Inferior parietal cortex (tissue), 1 donor: Measurements from ENCODE around the gene TSPAN9.
A peak's percentile ranks its signal among the peaks of the same experiment; 100 is the strongest.

Experiments used
- DNase-seq: peaks from one replicate; pipeline ENCODE4 v3.0.0-alpha.2; 2016; ENCODE audit errors: extremely low spot score

Gene TSPAN9

DNA sequence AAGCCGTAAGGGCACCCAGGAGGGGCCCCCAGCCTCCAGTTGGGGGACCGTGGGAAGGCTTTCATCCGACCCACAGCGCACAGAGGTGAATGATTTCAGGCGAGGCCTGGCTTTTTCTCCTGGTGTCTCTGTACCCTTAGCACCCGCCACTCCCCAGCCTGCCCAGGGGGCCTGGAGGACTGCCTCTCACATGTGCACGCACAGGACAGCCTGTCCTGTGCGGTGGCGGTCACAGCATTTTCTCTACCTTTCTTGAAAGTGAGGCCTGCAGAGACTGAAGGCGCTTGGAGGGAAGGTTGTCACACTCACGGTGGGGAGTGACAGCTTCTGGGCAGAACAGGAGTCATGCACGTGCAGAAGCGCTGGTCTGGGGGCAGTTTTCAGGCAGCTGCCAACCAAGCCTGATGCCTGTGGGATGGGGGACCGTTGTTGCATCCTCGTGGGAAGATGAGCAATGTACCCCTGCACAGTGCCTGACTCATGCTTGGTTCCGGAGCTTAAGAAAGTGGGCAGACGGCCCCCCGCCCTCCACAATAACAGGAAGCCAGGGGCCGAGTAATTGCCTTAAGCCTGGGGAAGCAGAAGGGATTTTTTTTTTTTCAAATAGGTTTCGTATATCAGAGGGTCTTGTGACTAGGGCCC lies 148.1 kb downstream of the TSPAN9 start:
- no peak for DNase-seq

DNA sequence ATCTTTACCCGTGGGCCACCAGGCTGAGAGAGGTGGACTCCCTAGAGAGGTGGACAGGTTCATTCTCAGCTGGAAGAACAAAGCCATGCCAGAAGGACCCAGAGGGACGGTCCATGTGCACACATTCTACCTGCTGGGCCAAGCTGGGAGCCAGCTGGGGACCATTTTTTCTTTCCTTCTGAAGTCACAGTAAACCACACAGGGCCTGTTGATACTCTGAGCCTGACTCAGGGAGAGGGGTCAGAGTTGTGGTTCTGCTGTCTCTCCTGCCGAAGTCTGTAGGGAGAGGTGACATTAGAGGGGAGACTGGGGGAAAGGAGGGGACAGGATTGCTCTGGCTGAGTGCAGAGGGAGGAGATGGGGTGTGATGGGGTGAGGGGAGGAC lies 148.6 kb downstream of the TSPAN9 start:
- no peak for DNase-seq

DNA sequence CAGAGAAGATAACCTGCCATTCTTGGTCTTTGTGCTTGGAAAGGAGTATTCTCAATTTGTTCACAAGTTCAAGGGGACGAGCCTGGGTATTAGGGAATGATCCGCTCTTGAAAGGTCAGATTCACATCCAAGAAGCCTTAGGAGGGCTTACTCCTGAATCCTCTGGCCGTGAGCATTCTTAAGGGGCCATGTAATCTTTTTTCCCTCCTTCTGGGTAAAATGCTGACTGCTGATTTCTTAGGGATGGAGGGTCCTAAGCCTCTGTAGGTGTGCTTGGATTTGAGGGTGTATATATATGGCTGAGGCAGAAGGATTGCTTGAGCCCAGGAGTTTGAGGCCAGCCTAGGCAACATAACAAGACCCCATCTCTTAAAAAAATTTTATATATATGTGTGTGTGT lies 149.1 kb downstream of the TSPAN9 start:
- DNase-seq: no peak

DNA sequence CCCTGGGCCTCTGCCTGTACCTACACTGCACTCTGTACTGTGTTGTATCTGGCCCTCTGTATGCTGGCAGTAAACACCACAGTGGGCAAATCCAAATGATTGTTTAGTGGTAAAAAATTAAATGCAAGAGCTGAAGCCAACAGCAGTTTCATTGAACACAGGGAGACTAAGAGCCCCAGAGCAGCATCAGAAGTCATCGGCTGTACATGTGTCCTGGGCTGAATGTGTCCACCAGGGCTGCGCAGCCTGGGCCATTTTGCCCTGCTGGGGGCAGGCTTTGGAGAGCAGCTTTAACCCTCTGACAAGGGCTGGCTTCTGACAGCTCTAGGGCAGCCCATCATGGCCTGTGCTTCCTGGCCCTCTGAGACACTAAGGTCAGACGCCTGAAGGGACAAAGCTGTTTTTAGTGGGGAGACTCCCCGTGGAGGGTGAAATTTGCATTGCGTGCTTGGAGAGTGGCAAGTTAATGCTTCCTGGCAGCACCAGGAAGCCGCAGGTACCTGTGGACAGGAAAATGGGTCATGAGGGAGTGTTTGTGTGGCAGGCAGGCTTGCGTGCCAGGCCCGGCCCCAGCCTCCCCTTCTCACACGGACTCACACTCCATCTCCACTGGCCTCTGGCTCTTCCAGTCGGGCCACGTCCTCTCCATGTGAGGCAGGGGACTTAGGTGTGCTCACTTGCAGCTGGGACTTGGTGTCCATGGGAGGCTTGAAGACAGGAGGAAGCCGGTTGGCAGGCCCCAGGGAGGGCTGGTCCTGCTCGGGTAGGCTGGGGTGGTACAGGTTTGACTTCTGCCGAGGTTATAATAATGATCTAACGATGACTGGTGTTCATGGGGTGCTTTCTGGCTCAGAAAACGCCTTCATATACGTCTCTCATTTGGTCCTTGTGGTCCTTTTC lies 150.1 kb downstream of the TSPAN9 start:
- DNase-seq: no peak

DNA sequence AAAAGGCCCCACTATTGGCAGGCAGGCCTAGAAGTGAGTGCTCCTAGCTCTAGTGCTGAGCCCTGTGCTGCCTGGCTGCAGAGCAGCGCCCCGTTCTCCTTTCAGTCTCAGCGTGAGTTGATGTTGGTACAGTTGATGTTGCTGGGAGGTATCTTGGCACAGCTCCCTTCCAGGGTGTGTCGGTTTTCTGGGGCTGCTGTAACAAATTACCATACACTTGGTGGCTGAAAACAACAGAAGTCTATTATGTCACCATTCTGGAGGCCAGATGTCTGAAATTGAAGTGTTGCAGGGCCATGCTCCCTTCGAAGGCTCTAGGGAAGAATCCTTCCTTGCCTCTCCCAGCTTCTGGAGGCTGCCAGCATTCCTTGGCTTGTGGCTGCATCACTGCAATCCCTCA lies 151.4 kb downstream of the TSPAN9 start:
- DNase-seq: no peak

DNA sequence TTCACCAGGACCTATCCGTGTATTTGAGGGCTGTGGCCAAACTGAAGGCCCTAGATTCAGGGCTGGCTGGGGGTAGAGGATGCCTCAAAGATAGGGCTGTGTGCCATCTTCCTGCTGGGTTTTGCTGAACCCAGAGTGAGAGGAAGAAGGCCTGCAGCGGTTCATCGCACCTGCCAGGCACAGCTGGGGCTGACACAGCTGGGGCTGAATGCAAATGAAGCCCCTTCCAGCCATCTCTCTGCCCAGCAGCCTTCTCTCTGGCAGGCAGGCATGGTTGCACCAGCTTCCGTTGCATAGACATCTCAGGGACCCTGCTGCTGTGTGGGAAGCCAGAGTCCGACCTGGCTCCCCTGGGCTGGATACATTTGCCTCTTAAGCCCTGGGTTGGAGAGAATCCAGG lies 152.4 kb downstream of the TSPAN9 start:
- no peak for DNase-seq

DNA sequence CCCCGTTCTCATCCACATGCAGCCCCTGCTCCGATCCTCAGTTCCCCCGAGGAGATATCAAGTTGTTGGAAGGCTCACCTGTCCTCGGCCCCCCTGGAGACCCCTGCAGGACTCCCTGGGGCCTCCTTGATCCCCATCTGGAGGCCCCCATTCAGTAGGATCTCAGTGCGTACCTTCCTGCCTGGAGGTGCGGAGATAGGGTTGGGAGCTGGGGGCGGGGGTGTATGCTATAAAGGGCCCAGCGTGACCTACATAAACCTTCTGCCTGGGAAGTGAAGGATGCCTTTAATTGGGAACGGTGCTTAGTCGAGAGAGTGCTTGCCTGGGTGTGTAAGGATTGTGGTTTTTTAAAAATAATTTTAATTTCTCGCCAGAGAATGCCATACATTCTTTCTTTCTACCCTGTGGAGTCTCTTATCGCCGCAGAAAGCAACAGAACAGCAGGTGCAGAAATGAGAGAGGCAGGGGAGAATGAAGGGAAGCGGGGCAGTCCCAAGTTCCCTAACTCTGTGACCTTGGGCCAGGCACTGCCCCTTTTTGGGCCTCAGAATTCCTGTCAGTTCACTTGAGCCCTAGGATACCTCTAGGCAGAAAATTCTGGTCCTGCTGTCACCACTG lies 153.7 kb downstream of the TSPAN9 start:
- no peak for DNase-seq

DNA sequence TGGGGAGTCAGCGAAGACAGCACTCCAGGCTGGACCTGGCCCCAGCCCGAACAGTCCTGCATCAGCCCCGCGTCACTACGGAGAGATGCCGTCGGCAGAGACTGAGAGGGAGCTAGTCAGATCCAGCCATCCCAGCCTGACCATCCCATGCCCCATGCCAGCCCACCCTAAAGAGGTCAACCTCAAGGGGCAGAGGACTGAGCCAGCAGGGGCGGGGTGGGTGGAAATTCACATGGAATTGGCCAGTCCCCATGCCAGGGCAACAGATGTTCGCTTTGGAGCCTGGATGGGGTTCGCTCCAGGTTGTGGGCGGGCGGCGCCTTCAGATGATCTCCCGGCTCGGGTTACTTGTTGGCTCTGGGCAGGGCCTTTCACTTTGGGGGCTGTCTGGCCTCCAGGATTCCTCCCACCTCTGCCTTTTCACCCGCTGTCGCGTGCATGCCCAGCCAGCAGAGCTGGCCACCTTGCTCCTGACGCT lies 154.3 kb downstream of the TSPAN9 start:
- no peak for DNase-seq

DNA sequence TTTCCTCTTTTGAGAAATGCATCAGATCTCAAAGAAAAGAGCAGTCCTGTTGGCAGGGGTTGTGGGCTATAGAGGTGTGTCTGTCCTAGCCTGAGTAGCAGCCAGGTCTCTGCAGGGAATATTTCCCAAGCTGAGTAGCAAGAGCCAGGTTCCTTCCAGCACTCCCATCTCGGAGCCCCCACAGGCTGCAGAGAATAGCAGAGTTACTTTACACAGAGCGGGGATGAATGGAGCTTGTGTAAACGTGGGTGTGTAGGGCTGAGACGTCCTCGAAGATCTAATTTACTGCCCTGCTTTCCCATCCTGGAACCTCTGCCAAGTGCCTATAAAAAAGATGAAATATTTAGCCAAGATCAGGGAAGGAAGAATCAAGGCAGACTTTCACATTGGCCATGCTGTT lies 156.6 kb downstream of the TSPAN9 start:
- DNase-seq: peak; percentile 17

DNA sequence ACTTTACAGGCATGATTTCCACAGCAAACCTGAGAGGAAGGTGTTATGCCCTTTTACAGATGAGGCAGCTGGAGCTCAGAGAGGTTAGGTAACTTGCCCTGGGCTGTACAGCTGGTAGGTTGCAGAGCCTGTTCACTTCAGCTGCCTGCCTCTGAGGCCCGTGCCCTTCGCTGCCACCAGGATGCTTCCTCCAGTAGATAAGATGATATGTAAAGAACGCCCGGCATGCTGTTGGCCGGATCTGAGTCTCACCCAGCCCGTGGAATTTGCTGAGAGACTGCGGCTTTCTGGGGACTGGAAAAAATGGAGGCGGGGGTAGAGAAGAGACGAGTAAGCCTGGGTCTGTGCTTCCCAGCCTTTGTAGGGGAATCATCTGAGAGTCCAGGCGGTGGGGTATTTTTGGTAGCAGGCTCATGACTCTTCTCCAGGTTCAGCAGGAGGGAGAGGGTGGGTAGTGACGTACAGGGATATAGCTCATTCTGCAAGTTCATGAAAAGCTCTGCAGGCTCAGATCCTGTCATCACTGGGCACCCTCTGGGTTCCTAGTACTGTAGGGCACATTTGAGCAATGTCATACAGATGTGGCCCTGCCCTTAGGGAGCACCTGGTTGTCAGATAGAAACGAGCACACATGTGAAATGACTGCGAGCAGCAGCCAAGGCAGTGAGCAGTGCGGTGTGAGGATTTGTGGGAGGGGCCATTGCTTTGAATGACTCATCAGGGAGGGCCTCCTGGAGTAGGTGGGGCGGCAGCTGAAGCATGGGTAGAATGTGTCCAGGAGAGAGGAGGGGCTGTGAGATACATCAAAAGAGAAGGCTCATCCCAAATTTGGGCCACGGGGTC lies 159.4 kb downstream of the TSPAN9 start:
- no peak for DNase-seq

DNA sequence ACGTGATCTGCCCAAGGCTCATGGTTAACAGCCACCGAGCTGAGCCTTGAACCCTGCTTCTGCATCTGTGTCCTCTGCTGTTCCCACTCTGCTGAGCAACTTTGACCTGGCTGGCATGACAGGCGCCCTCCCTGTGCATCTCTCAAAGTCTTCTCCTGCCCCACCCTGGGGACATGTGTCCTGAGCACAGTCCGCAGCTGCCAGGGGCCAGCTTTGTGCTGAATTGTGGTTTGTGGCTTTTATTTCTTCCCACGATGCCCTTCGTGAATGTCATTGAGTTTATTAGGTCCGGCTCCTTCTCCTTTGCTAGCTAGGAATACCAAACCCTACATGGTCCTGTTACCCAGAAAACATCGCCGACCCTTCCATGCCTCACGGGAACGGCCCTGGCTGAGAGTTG lies 161.0 kb downstream of the TSPAN9 start:
- no peak for DNase-seq

DNA sequence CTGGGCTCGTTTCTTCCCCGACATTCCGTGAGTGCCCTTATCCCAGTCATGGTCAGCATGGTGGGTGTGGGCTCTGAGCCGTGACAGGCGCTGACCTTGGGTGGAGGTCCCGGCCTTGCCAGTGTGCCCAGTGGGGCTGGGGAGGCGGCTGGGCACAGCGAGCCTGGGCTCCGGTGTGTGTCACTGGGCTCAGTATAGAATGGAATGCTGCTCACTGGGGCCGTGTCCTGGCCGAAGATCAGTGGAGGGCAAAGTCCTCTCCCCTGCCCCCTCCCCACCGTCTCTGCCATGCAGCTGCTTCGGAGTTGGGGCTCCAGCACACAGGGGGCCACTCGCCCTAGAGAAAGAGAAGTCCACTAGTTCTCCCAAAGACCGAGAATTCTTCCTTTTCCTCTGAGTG lies 164.4 kb downstream of the TSPAN9 start:
- no peak for DNase-seq

DNA sequence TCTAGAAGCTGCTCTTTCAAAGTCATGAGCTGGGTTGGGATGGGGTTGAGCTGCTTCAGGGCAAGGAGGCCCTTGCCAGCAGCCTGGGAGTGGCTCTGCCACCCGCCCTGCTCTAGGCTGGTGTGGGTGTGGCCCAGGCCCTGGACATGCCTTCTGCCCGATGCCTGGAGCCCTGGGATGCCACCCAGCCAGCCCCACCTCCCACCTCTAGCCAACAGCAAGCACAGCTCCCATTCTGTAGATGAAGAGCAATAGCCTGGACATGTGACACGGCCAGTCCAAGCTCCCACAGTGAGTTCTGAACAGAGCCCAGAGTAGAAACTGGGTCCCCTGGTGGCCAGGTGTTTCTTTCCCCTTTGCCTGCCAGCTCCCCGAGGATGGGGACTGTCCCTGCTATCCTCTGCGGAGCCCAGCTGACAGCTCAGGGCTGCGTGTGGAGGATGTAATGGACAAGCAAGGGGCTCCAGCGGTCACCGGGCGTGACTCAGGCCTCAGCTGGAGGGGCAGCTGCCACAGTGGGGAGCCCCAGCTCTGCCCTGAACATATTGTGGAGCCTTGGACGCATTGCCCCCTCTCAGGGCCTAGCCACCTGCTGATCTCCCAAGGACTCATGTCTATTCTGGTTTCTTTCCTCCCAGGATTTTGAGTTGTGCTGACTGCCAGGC lies 165.2 kb downstream of the TSPAN9 start:
- DNase-seq: no peak

DNA sequence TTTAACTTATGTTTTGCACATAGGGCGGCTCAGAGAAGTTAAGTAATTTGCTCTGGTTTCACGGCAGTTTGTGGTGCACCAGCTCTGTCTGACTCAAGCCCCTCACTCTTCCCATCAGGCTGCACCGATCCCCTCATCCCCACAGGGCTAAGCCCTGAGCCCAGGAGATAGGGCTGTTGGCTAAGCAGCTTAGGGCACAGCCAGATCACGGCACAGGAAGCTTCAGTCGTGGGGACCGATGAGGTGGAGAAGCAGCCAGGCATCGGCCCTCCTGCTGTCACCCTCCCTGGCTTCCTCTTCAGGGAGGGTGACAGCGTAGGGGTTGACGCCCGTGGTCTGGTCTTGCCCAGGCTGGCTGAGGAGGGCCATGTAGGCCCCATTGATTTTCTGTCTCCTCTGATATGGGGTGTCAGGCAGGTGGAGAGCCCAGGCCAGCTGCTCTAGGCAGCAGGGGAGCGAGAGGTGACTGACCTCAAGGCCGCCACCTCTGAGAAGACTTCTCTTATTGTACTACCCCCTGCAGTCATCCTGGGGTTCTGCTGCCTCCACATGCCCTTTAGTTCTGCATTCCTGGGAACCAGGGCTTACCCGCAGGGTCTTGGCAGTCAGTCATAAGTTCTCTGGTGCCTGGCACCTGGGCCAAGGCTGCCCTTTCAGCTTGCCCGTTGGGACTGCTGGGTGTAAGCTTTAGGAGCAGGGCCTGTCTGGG lies 166.4 kb downstream of the TSPAN9 start:
- no peak for DNase-seq

DNA sequence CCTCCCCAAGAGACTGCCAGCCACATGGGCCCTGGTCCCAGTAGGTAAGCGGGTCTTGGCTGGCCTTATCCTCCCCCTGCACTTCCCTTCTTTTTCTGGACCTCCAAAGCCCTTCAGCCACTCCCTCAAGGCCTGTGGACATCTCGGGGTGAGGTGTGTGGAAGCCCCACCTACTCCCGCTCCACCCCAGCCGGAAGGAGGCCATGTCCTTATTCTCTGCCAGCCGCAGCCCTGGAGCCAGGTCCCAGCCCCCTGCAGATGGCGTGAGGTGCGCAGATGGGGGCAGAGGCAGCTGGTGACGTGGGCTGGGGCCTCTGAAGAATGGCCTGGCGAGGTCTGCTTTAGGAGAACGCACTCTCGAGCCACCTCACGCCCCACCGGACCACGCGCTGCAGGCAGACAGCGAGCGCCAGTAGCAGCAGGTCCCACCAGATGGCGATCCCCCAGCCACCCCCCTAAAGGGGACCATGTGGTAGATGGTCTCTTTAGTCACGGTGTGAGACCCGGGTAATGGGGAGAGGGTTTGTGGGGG lies 167.1 kb downstream of the TSPAN9 start:
- no peak for DNase-seq

DNA sequence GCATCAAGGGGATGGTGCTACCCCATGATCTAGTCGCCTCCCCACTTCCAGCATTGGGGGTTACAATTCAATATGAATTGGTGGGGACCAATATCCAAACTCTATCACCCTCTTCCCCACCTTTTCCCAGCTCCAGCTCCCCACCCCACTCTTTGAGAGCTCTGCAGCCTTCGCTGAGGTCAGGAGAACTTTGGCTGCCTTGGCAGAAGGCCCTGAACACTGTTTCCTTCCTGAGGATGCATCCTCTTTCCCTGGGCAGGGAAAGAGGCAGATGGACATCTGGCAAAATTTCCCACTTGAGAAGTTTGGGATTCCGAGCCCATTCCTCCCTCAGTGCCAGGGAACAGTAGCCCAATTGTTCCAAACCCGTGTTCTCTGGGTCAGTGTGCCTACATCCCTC lies 169.1 kb downstream of the TSPAN9 start:
- no peak for DNase-seq

DNA sequence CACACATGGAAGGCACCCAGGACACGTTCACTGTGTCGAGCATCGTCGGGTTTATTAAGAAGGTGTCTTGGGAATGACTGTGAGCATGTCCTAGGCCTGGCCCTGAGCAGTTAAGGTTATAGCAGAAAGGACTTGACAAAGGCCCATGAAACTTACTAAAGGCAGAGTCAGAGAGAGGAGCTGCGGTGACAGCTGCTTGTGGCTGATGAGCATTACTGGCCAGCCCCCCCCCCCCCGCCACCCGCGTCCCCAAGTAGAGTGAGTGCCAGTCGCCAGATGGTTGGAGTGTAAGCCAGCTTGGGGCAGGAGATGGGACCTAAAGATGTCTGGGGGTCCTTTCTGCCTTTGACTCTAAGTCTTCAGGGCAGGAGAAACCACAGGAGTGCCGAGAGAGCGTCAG lies 169.9 kb downstream of the TSPAN9 start:
- DNase-seq: no peak

DNA sequence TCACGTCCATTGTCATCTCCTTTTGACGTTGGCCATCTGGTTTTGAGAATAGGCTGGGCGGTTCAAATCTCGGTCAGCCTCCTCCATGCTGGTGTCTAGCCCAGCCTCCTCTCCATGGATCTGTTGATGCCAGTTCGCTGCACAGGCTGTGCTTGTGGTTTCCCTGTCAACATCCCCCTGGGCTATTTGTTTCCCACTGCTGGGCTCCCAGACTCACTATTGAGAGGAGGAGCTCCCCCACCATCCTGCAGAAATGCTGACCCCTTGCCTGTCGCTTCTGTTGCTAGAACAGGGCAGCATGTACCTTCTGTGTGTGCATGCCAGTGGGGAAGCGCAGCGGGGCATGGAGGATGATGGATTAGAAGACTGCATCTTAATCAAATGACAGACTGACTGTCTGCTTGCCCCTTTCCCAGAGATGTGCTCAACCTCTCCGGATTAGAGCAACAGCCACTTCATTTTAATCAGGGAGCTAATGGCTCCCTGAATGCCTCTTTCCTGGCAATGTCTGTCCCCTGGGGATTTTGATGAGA lies 170.5 kb downstream of the TSPAN9 start:
- DNase-seq: no peak

DNA sequence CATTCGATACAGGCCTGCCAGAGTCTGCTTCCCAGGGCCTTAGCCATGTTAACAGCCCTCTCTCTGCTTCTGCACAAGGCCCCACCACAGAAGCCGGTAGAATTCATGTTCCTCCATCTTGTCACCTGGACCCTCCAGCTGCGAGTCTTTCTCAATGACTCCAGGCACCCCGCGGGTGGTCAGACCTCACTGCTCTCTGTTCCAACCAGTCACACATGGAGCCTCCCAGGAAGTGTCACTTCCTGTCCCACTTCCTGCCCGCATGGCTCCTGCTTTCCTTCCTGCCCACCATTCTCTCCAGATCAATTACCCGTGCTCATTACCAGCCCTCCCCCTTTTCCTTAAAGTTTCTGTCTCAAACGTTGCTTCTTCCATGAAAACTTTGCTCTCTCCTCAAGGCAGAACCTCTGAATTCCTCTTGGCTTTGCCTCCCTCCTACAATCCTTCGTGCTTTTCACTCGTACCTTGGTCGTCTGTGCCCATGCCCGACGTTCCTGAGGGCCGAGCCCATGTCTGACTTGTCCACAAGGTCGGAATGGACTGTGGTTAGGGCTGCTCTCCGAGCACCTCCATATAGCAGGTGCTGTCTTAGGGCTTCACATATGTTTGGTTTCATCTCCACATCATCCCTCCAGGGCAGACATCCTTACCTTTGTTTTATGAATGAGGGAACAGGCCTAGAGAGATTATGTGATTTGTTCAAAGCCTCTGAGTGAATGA lies 172.1 kb downstream of the TSPAN9 start:
- no peak for DNase-seq

DNA sequence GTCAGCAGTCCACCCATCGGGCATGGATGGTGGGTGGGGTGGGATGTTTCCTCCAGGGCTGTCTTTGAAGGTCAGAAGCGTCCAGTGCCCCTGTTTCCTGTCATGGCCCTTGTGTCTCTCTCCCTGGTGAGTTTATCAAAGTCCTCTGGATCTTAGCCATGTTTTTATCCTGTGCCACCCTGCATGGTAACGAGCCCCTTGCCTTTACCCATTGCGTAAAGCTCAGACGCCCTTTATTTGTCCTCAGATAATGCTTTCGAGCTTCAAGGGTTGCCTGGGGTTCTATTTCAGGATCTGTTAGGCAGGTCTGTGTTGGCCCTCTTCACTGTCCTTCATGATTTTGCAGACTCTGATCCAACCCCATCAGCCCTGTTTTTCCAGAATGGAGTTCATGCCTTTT lies 172.9 kb downstream of the TSPAN9 start:
- DNase-seq: no peak
